Measurements from ENCODE around the gene AAK1. TPM values are rescaled to one million over a fixed set of nuclear protein-coding genes. Genes with fewer than 3 reads are reported as not detected.
A peak's percentile ranks its signal among the peaks of the same experiment; 100 is the strongest.

The AAK1 gene
- total and polyA plus RNA-seq, 2 donors (not counting 1 experiment from before 2014, with no cell fraction given) = 43.5 to 45.7 TPM

- no peak for DNase-seq (ENCODE audit: low read depth in 2 of 2)
- Histone ChIP-seq H3K4me3 (replicated peaks in 1 of 4; ENCODE audit: control extremely low read depth in 1 of 4, insufficient read depth in 1 of 4, low read depth in 3 of 4, low read length in 4 of 4) (no peak overlapping the region), H4K20me1 (ENCODE audit: control insufficient read depth, extremely low read depth, insufficient read depth, low read length) (no peaks in the 10 kb centered on the region), H3K27me3 (ENCODE audit: control insufficient read depth, insufficient read depth, low read length) (no peaks in the 10 kb centered on the region), H3K9me3 (ENCODE audit: control insufficient read depth, insufficient read depth, low read depth, low read length) (no peaks in the 10 kb centered on the region), H3K4me2 (ENCODE audit: extremely low read depth, insufficient read depth, low read length) (no peak overlapping the region), H3K4me1 (ENCODE audit: control insufficient read depth, extremely low read depth, insufficient read depth, low read length) (no peaks in the 10 kb centered on the region), H3K9ac (ENCODE audit: insufficient read depth, low read length) (no peak overlapping the region), H3K27ac (ENCODE audit: insufficient read depth, low read length) (no peak overlapping the region), H2AFZ (ENCODE audit: low read length) (no peak overlapping the region), H3K79me2 (ENCODE audit: control insufficient read depth, insufficient read depth, low read length) (peaks cover 17% of the 10 kb centered on the region), H3K36me3 (ENCODE audit: control insufficient read depth, insufficient read depth, low read length) (peaks cover 3% of the 10 kb centered on the region)
- TF ChIP-seq CTCF (conservative IDR thresholded peaks at IDR 0.05 in 1 of 2, IDR thresholded peaks at IDR 0.05 in 1 of 2; ENCODE audit: low read depth in 1 of 2, low read length in 2 of 2) (no peak), EZH2 (IDR thresholded peaks at IDR 0.05; ENCODE audit: low read length, missing control alignments) (no peak)
These were observed 98.6 kb downstream of the AAK1 start for GRCh38 chr2:69544951-69545350.

GRCh38 chr2:69539549-69539908, 104.0 kb downstream of the AAK1 start:
- no peak overlapping the region for H3K4me2 ChIP-seq (ENCODE audit: extremely low read depth, insufficient read depth, low read length)
- H3K27me3 ChIP-seq (ENCODE audit: control insufficient read depth, insufficient read depth, low read length) = no peaks in the 10 kb centered on the region
- H3K79me2 ChIP-seq (ENCODE audit: control insufficient read depth, insufficient read depth, low read length) = peaks cover 3% of the 10 kb centered on the region
- no peak overlapping the region for H2AFZ ChIP-seq (ENCODE audit: low read length)
- no peak overlapping the region for H3K4me3 ChIP-seq (replicated peaks in 1 of 4; ENCODE audit: control extremely low read depth in 1 of 4, insufficient read depth in 1 of 4, low read depth in 3 of 4, low read length in 4 of 4)
- no peaks in the 10 kb centered on the region for H4K20me1 ChIP-seq (ENCODE audit: control insufficient read depth, extremely low read depth, insufficient read depth, low read length)
- no peak for TF ChIP-seq EZH2 (IDR thresholded peaks at IDR 0.05; ENCODE audit: low read length, missing control alignments)
- no peak for TF ChIP-seq CTCF (conservative IDR thresholded peaks at IDR 0.05 in 1 of 2, IDR thresholded peaks at IDR 0.05 in 1 of 2; ENCODE audit: low read depth in 1 of 2, low read length in 2 of 2)
- H3K4me1 ChIP-seq (ENCODE audit: control insufficient read depth, extremely low read depth, insufficient read depth, low read length) = peaks cover 3% of the 10 kb centered on the region
- H3K9ac ChIP-seq (ENCODE audit: insufficient read depth, low read length) = no peak overlapping the region
- peaks cover 7% of the 10 kb centered on the region for H3K36me3 ChIP-seq (ENCODE audit: control insufficient read depth, insufficient read depth, low read length)
- DNase-seq (ENCODE audit: low read depth in 2 of 2) = no peak
- H3K27ac ChIP-seq (ENCODE audit: insufficient read depth, low read length) = no peak overlapping the region
- H3K9me3 ChIP-seq (ENCODE audit: control insufficient read depth, insufficient read depth, low read depth, low read length) = no peaks in the 10 kb centered on the region

GRCh38 chr2:69538872-69539548, 104.5 kb downstream of the AAK1 start:
- H4K20me1 ChIP-seq (ENCODE audit: control insufficient read depth, extremely low read depth, insufficient read depth, low read length) = no peaks in the 10 kb centered on the region
- TF ChIP-seq EZH2 (IDR thresholded peaks at IDR 0.05; ENCODE audit: low read length, missing control alignments) (no peak), CTCF (conservative IDR thresholded peaks at IDR 0.05 in 1 of 2, IDR thresholded peaks at IDR 0.05 in 1 of 2; ENCODE audit: low read depth in 1 of 2, low read length in 2 of 2) (no peak)
- H3K4me3 ChIP-seq (replicated peaks in 1 of 4; ENCODE audit: control extremely low read depth in 1 of 4, insufficient read depth in 1 of 4, low read depth in 3 of 4, low read length in 4 of 4) = no peak overlapping the region
- H3K4me2 ChIP-seq (ENCODE audit: extremely low read depth, insufficient read depth, low read length) = no peak overlapping the region
- peaks cover 3% of the 10 kb centered on the region for H3K4me1 ChIP-seq (ENCODE audit: control insufficient read depth, extremely low read depth, insufficient read depth, low read length)
- no peaks in the 10 kb centered on the region for H3K9me3 ChIP-seq (ENCODE audit: control insufficient read depth, insufficient read depth, low read depth, low read length)
- H3K36me3 ChIP-seq (ENCODE audit: control insufficient read depth, insufficient read depth, low read length) = peaks cover 7% of the 10 kb centered on the region
- H2AFZ ChIP-seq (ENCODE audit: low read length) = no peak overlapping the region
- H3K79me2 ChIP-seq (ENCODE audit: control insufficient read depth, insufficient read depth, low read length) = no peaks in the 10 kb centered on the region
- peak; percentile 7 to 22 for DNase-seq (ENCODE audit: low read depth in 2 of 2)
- no peak overlapping the region for H3K27ac ChIP-seq (ENCODE audit: insufficient read depth, low read length)
- no peaks in the 10 kb centered on the region for H3K27me3 ChIP-seq (ENCODE audit: control insufficient read depth, insufficient read depth, low read length)
- no peak overlapping the region for H3K9ac ChIP-seq (ENCODE audit: insufficient read depth, low read length)

Measured in fibroblast of lung (primary cell).